ENCODE results near the gene NRM.

DNA sequence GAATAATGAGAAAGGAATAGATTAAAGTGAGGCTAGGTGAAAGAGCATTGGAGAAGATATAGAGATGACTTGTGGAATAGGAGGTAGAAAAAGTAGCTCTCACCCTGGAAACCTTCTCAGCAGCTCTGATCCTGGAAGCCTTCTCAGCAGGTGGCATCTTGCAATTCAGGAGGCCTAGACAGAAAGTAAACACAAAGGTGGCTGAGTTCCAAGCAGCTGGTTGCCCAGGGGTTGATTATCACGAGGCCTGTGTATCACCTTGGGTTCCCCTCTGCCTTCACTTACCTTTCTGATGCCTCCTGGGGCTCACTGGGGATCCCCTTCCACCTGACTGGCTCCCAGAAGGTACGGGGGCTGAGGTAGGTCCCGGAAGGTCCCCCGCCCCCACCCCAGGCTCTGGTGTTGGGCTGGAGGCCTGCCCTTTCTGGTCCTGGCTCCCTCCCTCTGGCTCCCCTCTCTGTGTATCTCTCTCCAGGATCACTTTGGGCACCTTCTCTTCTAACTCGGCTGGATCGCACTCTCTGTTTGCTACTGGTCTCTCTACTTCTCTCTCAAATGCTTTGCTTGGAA is 16.6 kb upstream of the NRM start:
- TF ChIP-seq, protein P1, sequence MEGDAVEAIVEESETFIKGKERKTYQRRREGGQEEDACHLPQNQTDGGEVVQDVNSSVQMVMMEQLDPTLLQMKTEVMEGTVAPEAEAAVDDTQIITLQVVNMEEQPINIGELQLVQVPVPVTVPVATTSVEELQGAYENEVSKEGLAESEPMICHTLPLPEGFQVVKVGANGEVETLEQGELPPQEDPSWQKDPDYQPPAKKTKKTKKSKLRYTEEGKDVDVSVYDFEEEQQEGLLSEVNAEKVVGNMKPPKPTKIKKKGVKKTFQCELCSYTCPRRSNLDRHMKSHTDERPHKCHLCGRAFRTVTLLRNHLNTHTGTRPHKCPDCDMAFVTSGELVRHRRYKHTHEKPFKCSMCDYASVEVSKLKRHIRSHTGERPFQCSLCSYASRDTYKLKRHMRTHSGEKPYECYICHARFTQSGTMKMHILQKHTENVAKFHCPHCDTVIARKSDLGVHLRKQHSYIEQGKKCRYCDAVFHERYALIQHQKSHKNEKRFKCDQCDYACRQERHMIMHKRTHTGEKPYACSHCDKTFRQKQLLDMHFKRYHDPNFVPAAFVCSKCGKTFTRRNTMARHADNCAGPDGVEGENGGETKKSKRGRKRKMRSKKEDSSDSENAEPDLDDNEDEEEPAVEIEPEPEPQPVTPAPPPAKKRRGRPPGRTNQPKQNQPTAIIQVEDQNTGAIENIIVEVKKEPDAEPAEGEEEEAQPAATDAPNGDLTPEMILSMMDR (IDR thresholded peaks at IDR 0.05; ENCODE audit: poor library complexity, severe bottlenecking): no peak
- TF ChIP-seq EZH2 (IDR thresholded peaks at IDR 0.05; ENCODE audit: borderline replicate concordance, insufficient read depth, low read length, poor library complexity, severe bottlenecking): no peak
- no peak for TF ChIP-seq EP300 (conservative IDR thresholded peaks at IDR 0.05; ENCODE audit: poor library complexity, severe bottlenecking)
- TF ChIP-seq POLR2AphosphoS5 (IDR thresholded peaks at IDR 0.05): no peak
- TF ChIP-seq RAD21 (conservative IDR thresholded peaks at IDR 0.05): no peak
- TF ChIP-seq TAF1 (IDR thresholded peaks at IDR 0.05; ENCODE audit: low read depth): no peak
- no peak for TF ChIP-seq SMC3 (conservative IDR thresholded peaks at IDR 0.05; ENCODE audit: poor library complexity)
- TF ChIP-seq, protein P2, sequence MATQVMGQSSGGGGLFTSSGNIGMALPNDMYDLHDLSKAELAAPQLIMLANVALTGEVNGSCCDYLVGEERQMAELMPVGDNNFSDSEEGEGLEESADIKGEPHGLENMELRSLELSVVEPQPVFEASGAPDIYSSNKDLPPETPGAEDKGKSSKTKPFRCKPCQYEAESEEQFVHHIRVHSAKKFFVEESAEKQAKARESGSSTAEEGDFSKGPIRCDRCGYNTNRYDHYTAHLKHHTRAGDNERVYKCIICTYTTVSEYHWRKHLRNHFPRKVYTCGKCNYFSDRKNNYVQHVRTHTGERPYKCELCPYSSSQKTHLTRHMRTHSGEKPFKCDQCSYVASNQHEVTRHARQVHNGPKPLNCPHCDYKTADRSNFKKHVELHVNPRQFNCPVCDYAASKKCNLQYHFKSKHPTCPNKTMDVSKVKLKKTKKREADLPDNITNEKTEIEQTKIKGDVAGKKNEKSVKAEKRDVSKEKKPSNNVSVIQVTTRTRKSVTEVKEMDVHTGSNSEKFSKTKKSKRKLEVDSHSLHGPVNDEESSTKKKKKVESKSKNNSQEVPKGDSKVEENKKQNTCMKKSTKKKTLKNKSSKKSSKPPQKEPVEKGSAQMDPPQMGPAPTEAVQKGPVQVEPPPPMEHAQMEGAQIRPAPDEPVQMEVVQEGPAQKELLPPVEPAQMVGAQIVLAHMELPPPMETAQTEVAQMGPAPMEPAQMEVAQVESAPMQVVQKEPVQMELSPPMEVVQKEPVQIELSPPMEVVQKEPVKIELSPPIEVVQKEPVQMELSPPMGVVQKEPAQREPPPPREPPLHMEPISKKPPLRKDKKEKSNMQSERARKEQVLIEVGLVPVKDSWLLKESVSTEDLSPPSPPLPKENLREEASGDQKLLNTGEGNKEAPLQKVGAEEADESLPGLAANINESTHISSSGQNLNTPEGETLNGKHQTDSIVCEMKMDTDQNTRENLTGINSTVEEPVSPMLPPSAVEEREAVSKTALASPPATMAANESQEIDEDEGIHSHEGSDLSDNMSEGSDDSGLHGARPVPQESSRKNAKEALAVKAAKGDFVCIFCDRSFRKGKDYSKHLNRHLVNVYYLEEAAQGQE (IDR thresholded peaks at IDR 0.05; ENCODE audit: borderline replicate concordance): no peak
- no peak for TF ChIP-seq MXI1 (conservative IDR thresholded peaks at IDR 0.05; ENCODE audit: poor library complexity, severe bottlenecking)
